Measurements from ENCODE around the gene TSPAN2.

GRCh38 chr1:115013792-115014191, 75.5 kb downstream of the TSPAN2 start:
- TF ChIP-seq CSRNP3 (CRISPR knock-in tag; IDR thresholded peaks at IDR 0.05): no peak
- TF ChIP-seq BACH2 (CRISPR knock-in tag; IDR thresholded peaks at IDR 0.05; ENCODE audit: borderline replicate concordance): no peak
- no peak for TF ChIP-seq CREB5 (CRISPR knock-in tag; IDR thresholded peaks at IDR 0.05; ENCODE audit: low read depth)
- no peak for TF ChIP-seq TCF4 (CRISPR knock-in tag; IDR thresholded peaks at IDR 0.05; ENCODE audit: borderline replicate concordance)
- TF ChIP-seq ARNTL (CRISPR knock-in tag; IDR thresholded peaks at IDR 0.05; ENCODE audit: borderline replicate concordance, low read depth): no peak
- no peak for TF ChIP-seq ZNF70 (CRISPR knock-in tag; IDR thresholded peaks at IDR 0.05)
- no peak for TF ChIP-seq PATZ1 (CRISPR knock-in tag; IDR thresholded peaks at IDR 0.05; ENCODE audit: borderline replicate concordance)
- no peak for TF ChIP-seq PPARA (CRISPR knock-in tag; IDR thresholded peaks at IDR 0.05; ENCODE audit: borderline replicate concordance)
- no peak for TF ChIP-seq ESRRG (CRISPR knock-in tag; IDR thresholded peaks at IDR 0.05)
- no peak for TF ChIP-seq RARB (CRISPR knock-in tag; IDR thresholded peaks at IDR 0.05)
